GM21737 (cell line): Measurements from ENCODE around the gene PPP1R9A.
"Not testable (repeated sequence)": the region's sequence is repeated elsewhere in the genome, so short reads cannot be mapped to it uniquely, and the experiment has no call there.

Experiments used
- ATAC-seq: cut with Tn5 transposase; IDR thresholded peaks from one replicate; pipeline ENCODE4 v1.9.1; 2021; ENCODE audit warnings: mild to moderate bottlenecking, moderate library complexity; ENCODE audit not compliant: unreplicated experiment

Gene PPP1R9A

GRCh38 chr7:94972296-94972695 lies 64.9 kb downstream of the PPP1R9A start:
- ATAC-seq = no peak

- no peak for ATAC-seq
Observed at GRCh38 chr7:94973844-94974243, 66.5 kb downstream of the PPP1R9A start.

- no peak for ATAC-seq
Observed at GRCh38 chr7:94974423-94974822, 67.0 kb downstream of the PPP1R9A start.

- no peak for ATAC-seq
Observed at GRCh38 chr7:94975336-94975735, 67.9 kb downstream of the PPP1R9A start.

- no peak for ATAC-seq
Observed at GRCh38 chr7:94980418-94981142, 73.2 kb downstream of the PPP1R9A start.

GRCh38 chr7:94995921-94996320 lies 88.5 kb downstream of the PPP1R9A start:
- ATAC-seq = no peak

- ATAC-seq = no peak
Observed at GRCh38 chr7:94996369-94996768, 89.0 kb downstream of the PPP1R9A start.

GRCh38 chr7:94997547-94997946 lies 90.2 kb downstream of the PPP1R9A start:
- ATAC-seq = no peak

- no peak for ATAC-seq
Observed at GRCh38 chr7:94998266-94999068, 91.1 kb downstream of the PPP1R9A start.

- no peak for ATAC-seq
Observed at GRCh38 chr7:94999069-94999351, 91.6 kb downstream of the PPP1R9A start.

GRCh38 chr7:94999601-95000000 lies 92.2 kb downstream of the PPP1R9A start:
- not testable (repeated sequence) for ATAC-seq

GRCh38 chr7:95001258-95001657 lies 93.9 kb downstream of the PPP1R9A start:
- no peak for ATAC-seq

GRCh38 chr7:95001815-95002561 lies 94.6 kb downstream of the PPP1R9A start:
- ATAC-seq = no peak

GRCh38 chr7:95002775-95003174 lies 95.4 kb downstream of the PPP1R9A start:
- no peak for ATAC-seq

- ATAC-seq = no peak
Observed at GRCh38 chr7:95004618-95005247, 97.3 kb downstream of the PPP1R9A start.

GRCh38 chr7:95006010-95006409 lies 98.6 kb downstream of the PPP1R9A start:
- no peak for ATAC-seq

- ATAC-seq = not testable (repeated sequence)
Observed at GRCh38 chr7:95008773-95009172, 101.4 kb downstream of the PPP1R9A start.

- ATAC-seq = no peak
Observed at GRCh38 chr7:95011146-95011928, 103.9 kb downstream of the PPP1R9A start.

GRCh38 chr7:95011995-95012394 lies 104.6 kb downstream of the PPP1R9A start:
- ATAC-seq = no peak

GRCh38 chr7:95018021-95018420 lies 110.6 kb downstream of the PPP1R9A start:
- no peak for ATAC-seq

- ATAC-seq = no peak
Observed at GRCh38 chr7:95026018-95026417, 118.6 kb downstream of the PPP1R9A start.
